ENCODE data around the gene HSPB7. TPM values are rescaled to one million over a fixed set of nuclear protein-coding genes. Genes with fewer than 3 reads are reported as not detected.

HSPB7 gene
- total and polyA plus RNA-seq, 2 of the 8 experiments (the other 6 are each of a cell fraction or from before 2014, with no cell fraction given) = not detected

- Histone ChIP-seq H3K23me2 (ENCODE audit: low read depth, low read length) (no peaks in the 10 kb centered on the region; the same call in 1 of the 2 replicates), H2BK120ac (replicated peaks; ENCODE audit: low read depth, low read length) (no peak overlapping the region), H3K18ac (ENCODE audit: extremely low read depth, low read length) (no peak overlapping the region), H3K23ac (ENCODE audit: insufficient read length) (no peak overlapping the region), H3K27me3 (replicated peaks in 1 of 4; ENCODE audit: control insufficient read depth in 3 of 4, extremely low read depth in 1 of 4, insufficient read depth in 3 of 4, low read length in 3 of 4) (no peaks in the 10 kb centered on the region; a peak in 1 of 7 replicates), H4K20me1 (replicated peaks in 1 of 2; ENCODE audit: control insufficient read depth in 1 of 2, insufficient read depth in 2 of 2, low read length in 2 of 2) (no peaks in the 10 kb centered on the region), H4K91ac (replicated peaks; ENCODE audit: insufficient read length, low read length) (no peak overlapping the region), H4K8ac (ENCODE audit: extremely low read depth, insufficient read depth, low read length) (no peak overlapping the region), H3K4me1 (replicated peaks in 1 of 4; ENCODE audit: control insufficient read depth in 3 of 4, insufficient read depth in 4 of 4, low read length in 3 of 4) (peaks cover 0 to 12% (median 6%) of the 10 kb centered on the region in 4 experiments; a peak in 5 of 7 replicates), H3K4me3 (ENCODE audit: extremely low read depth in 1 of 4, insufficient read depth in 2 of 4, low read depth in 3 of 4, low read length in 4 of 4) (no peak overlapping the region), H2BK15ac (ENCODE audit: low read length) (no peak overlapping the region; the same call in 1 of the 2 replicates), H3K56ac (replicated peaks; ENCODE audit: insufficient read length, low read depth, low read length) (no peak overlapping the region), H2AK5ac (ENCODE audit: low read depth, low read length) (no peak overlapping the region), H3K14ac (ENCODE audit: insufficient read length) (no peak overlapping the region), H3K4me2 (ENCODE audit: insufficient read depth in 1 of 2, low read depth in 2 of 2, low read length in 2 of 2) (no peak overlapping the region), H3K36me3 (ENCODE audit: control insufficient read depth in 2 of 4, insufficient read depth in 4 of 4, low read length in 3 of 4) (no peaks in the 10 kb centered on the region), H3K27ac (ENCODE audit: low read depth, low read length) (no peak overlapping the region), H3K79me1 (ENCODE audit: low read depth, low read length) (no peaks in the 10 kb centered on the region), H2AFZ (ENCODE audit: low read length) (no peak overlapping the region), H3K9ac (replicated peaks in 1 of 4; ENCODE audit: extremely low read depth in 1 of 4, low read depth in 3 of 4, low read length in 3 of 4) (no peak overlapping the region), H4K5ac (ENCODE audit: insufficient read length, low read depth, low read length) (no peak overlapping the region), H3K9me3 (ENCODE audit: insufficient read depth in 2 of 2, low read depth in 1 of 2, low read length in 1 of 2) (no peaks in the 10 kb centered on the region), H3K79me2 (ENCODE audit: control insufficient read depth in 1 of 2, insufficient read depth in 2 of 2, low read length in 2 of 2) (no peaks in the 10 kb centered on the region), H2BK5ac (ENCODE audit: low read depth, low read length) (no peak overlapping the region), H2BK20ac (ENCODE audit: low read length) (no peak overlapping the region), H3K4ac (replicated peaks; ENCODE audit: insufficient read length, low read depth, low read length) (no peak overlapping the region), H2BK12ac (ENCODE audit: low read depth, low read length) (no peak overlapping the region)
- ChIA-PET CTCF (ENCODE audit: partially characterized antibody) (interaction anchor here (0.6 to 8.9 kb wide), 28 partner anchors 10 to 357 kb away, joined by 3 to 74 read pairs (median 4); partner anchors contain the start of genes CLCNKA, CLCNKB and HSPB7), POLR2A (ENCODE audit: partially characterized antibody) (no interaction called here)
- FAIRE-seq = no peak
- no peak for DNase-seq (ENCODE audit: low read depth in 1 of 2, low spot score in 2 of 2)
- WGBS, 2 experiments (ENCODE audit: extremely low coverage in 1 of 2, insufficient coverage in 1 of 2, insufficient read length in 1 of 2, insufficient replicate concordance in 2 of 2, low coverage in 1 of 2, low lambda C conversion rate in 2 of 2, missing lambda C conversion rate in 1 of 2) = 84% methylated on average over 6 of the region's 6 CpGs; no CpG with 5 or more reads in 1 of the 2 experiments
- TF ChIP-seq CEBPB (IDR thresholded peaks at IDR 0.05; ENCODE audit: low read depth, low read length) (no peak), ZNF274 (IDR thresholded peaks at IDR 0.05; ENCODE audit: borderline replicate concordance, extremely low read depth, low read length) (no peak), RXRA (IDR thresholded peaks at IDR 0.05; ENCODE audit: insufficient read depth, low read depth, low read length) (no peak)
These were observed 10.0 kb downstream of the HSPB7 start for GRCh38 chr1:16007671-16008341.
